Thyroid gland (tissue), 4 donors: Measurements from ENCODE around the gene SNED1. TPM values are rescaled to one million over a fixed set of nuclear protein-coding genes. Genes with fewer than 3 reads are reported as not detected.

Experiments
- DNase-seq, 2 donors: peaks; one replicate each; pipeline ENCODE4 v3.0.0-alpha.2; 2019
- H3K27ac ChIP-seq, 3 donors: fragments of 200-600 bp; sonication (generic); 1 replicate in 2 of 3; 2 replicates in 1 of 3; pipeline ENCODE4 v1.5.1; 2016 to 2019; ENCODE audit warnings: mild to moderate bottlenecking in 1 of 3, moderate library complexity in 1 of 3
- H3K27me3 ChIP-seq: fragments of 200-600 bp; sonication (generic); one replicate; pipeline ENCODE4 v1.5.1; 2019
- H3K36me3 ChIP-seq, 2 donors: fragments of 200-600 bp; sonication (generic); one replicate each; pipeline ENCODE4 v1.5.1; 2016 to 2019
- H3K4me1 ChIP-seq, 2 donors: fragments of 200-600 bp; sonication (generic); one replicate each; pipeline ENCODE4 v1.5.1; 2017 to 2019
- H3K4me3 ChIP-seq, 3 donors: fragments of 200-600 bp; sonication (generic); replicated peaks in 1 of 3; 1 replicate in 2 of 3; 2 replicates in 1 of 3; pipeline ENCODE4 v1.5.1; 2016; ENCODE audit warnings: mild to moderate bottlenecking in 1 of 3
- H3K9me3 ChIP-seq: fragments of 200-600 bp; sonication (generic); one replicate; pipeline ENCODE4 v1.5.1; 2017
- POLR2A ChIP-seq, 2 donors: fragments of 450-650 bp; IDR thresholded peaks; one replicate each; pipeline ENCODE4 v1.6.1; 2017; ENCODE audit warnings: antibody characterized with exemption in 2 of 2, mild to moderate bottlenecking in 2 of 2, moderate library complexity in 1 of 2
- WGBS, 2 donors: methylation state at CpG; one replicate each; pipeline ENCODE4 v1.1.5; 2017; 5-methylcytosine and 5-hydroxymethylcytosine counted together
- intact Hi-C: fragments of 100-400 bp; cut with DNase I; formaldehyde crosslinking; loops from one replicate; pipeline ENCODE4 v1.15.1; 2023
- total RNA-seq, 4 donors: library from RNA; depleted of rRNA; stranded (reverse); fragments of >200 nt; gene quantifications; one replicate each; pipeline ENCODE4 v1.2.3, GENCODE V29; 2016
- TF ChIP-seq, protein P1 (sequence below), 6 experiments: fragments of 200-600 bp in 3 of 6; fragments of 450-650 bp in 3 of 6; sonication (generic) in 3 of 6; IDR thresholded peaks; one replicate each; pipeline ENCODE4 v1.5.1; 2016 to 2019; ENCODE audit warnings: antibody characterized with exemption in 6 of 6, mild to moderate bottlenecking in 2 of 6, inconsistent platforms in 1 of 6, moderate library complexity in 1 of 6

The SNED1 gene
- total RNA-seq, 4 donors from 2014 or later: 47.7 to 122 (median 68.7) TPM

DNA sequence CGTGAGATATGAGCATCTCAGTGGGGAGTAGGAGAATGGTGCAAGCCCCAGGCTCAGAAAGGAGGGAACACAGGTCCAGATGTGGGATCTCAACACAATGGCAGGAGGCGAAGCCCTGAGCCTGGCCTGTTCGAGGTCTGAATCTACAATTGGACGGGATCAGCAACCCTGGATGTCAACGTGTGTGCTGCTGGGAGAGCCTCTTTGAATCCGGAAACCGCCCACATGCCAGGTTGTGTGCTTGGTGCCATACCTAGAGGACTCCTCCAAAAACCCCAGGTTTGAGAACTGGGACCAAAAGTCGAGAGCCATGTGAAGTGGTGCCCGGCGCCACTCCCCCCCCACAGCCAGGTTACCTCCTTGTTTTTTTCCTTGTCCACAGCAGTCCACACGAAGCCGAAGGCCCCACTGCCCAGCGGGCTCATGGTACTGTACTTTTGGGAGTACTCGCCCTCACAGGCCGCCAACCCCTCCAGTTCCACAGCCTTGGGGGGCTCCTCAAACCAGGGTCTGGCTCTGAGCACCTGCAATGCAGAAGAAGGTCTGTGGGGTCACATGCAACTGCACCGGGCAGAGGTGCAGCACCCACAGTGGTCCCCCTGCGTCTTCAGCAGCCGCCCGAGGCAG, 124.1 kb downstream of the SNED1 start:
- intact Hi-C loops: no loop called here
- H3K4me1 ChIP-seq: no peaks in the 10 kb centered on the region
- no peak for TF ChIP-seq POLR2A (IDR thresholded peaks at IDR 0.05)
- TF ChIP-seq, protein P1, sequence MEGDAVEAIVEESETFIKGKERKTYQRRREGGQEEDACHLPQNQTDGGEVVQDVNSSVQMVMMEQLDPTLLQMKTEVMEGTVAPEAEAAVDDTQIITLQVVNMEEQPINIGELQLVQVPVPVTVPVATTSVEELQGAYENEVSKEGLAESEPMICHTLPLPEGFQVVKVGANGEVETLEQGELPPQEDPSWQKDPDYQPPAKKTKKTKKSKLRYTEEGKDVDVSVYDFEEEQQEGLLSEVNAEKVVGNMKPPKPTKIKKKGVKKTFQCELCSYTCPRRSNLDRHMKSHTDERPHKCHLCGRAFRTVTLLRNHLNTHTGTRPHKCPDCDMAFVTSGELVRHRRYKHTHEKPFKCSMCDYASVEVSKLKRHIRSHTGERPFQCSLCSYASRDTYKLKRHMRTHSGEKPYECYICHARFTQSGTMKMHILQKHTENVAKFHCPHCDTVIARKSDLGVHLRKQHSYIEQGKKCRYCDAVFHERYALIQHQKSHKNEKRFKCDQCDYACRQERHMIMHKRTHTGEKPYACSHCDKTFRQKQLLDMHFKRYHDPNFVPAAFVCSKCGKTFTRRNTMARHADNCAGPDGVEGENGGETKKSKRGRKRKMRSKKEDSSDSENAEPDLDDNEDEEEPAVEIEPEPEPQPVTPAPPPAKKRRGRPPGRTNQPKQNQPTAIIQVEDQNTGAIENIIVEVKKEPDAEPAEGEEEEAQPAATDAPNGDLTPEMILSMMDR (IDR thresholded peaks at IDR 0.05): no peak
- H3K36me3 ChIP-seq: no peaks in the 10 kb centered on the region
- no peak overlapping the region for H3K27ac ChIP-seq
- H3K27me3 ChIP-seq: no peaks in the 10 kb centered on the region
- DNase-seq: no peak
- H3K9me3 ChIP-seq: no peaks in the 10 kb centered on the region
- 92 to 96% methylated on average over 15 to 19 of the region's 19 CpGs for WGBS, 2 donors
- no peak overlapping the region for H3K4me3 ChIP-seq

- Histone ChIP-seq H3K4me3 (no peak overlapping the region), H3K36me3 (no peaks in the 10 kb centered on the region), H3K27ac (no peak overlapping the region), H3K27me3 (no peaks in the 10 kb centered on the region), H3K4me1 (no peaks in the 10 kb centered on the region), H3K9me3 (no peaks in the 10 kb centered on the region)
- DNase-seq: no peak
- 87 to 89% methylated on average over 15 to 16 of the region's 16 CpGs for WGBS, 2 donors
- intact Hi-C loops: no loop called here
- no peak for TF ChIP-seq POLR2A (IDR thresholded peaks at IDR 0.05)
- TF ChIP-seq, protein P1 (IDR thresholded peaks at IDR 0.05): no peak
Measured at GRCh38 chr2:241123816-241124536, 125.6 kb downstream of the SNED1 start.

DNA sequence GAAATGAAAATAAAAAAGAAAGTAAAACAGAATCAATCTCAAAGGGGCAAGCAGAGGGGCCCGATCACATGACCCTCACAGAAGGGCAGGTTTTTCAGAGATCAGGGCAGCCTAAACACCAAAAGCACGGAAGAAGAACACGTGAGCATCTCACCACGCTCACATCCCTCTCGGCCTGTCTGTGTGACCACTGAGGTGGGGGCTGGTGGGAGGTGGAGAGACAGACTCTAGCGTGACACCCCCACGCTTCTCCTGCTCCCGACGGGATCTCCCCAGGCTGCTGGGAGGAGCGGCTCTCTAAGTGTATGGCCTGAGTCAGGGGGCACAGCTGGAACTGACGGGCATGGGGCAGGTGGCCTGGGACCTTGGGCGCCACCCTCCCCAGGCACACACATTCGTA, 127.2 kb downstream of the SNED1 start:
- H3K36me3 ChIP-seq: no peaks in the 10 kb centered on the region
- H3K4me3 ChIP-seq: no peak overlapping the region
- no peak overlapping the region for H3K27ac ChIP-seq
- 92 to 95% methylated on average over 13 of the region's 13 CpGs for WGBS, 2 donors
- intact Hi-C loops: no loop called here
- no peak for DNase-seq
- no peaks in the 10 kb centered on the region for H3K27me3 ChIP-seq
- TF ChIP-seq POLR2A (IDR thresholded peaks at IDR 0.05): no peak
- TF ChIP-seq, protein P1 (IDR thresholded peaks at IDR 0.05): no peak
- H3K4me1 ChIP-seq: no peaks in the 10 kb centered on the region
- H3K9me3 ChIP-seq: no peaks in the 10 kb centered on the region

GRCh38 chr2:241126201-241126611, 127.8 kb downstream of the SNED1 start:
- 72 to 97% methylated on average over 11 to 21 of the region's 21 CpGs for WGBS, 2 donors
- H3K9me3 ChIP-seq: no peaks in the 10 kb centered on the region
- no peak for TF ChIP-seq POLR2A (IDR thresholded peaks at IDR 0.05)
- TF ChIP-seq, protein P1 (IDR thresholded peaks at IDR 0.05): no peak
- H3K27me3 ChIP-seq: no peaks in the 10 kb centered on the region
- no peak overlapping the region for H3K27ac ChIP-seq
- no peaks in the 10 kb centered on the region for H3K36me3 ChIP-seq
- intact Hi-C loops: no loop called here
- no peaks in the 10 kb centered on the region for H3K4me1 ChIP-seq
- no peak overlapping the region for H3K4me3 ChIP-seq
- DNase-seq: no peak

GRCh38 chr2:241126771-241127202, 128.4 kb downstream of the SNED1 start:
- WGBS, 2 donors: 90 to 98% methylated on average over 4 to 11 of the region's 18 CpGs
- intact Hi-C loops: no loop called here

More at GRCh38 chr2:241126771-241127202, 128.4 kb downstream of the SNED1 start:
- H3K27me3 ChIP-seq: no peaks in the 10 kb centered on the region
- H3K4me1 ChIP-seq: no peaks in the 10 kb centered on the region
- H3K36me3 ChIP-seq: no peaks in the 10 kb centered on the region
- TF ChIP-seq, protein P1 (IDR thresholded peaks at IDR 0.05): no peak
- no peak for TF ChIP-seq POLR2A (IDR thresholded peaks at IDR 0.05)
- no peak for DNase-seq
- no peak overlapping the region for H3K27ac ChIP-seq
- no peaks in the 10 kb centered on the region for H3K9me3 ChIP-seq
- no peak overlapping the region for H3K4me3 ChIP-seq
